Adrenal gland (tissue), 12 donors: ENCODE results near the gene CORO2A. TPM values are rescaled to one million over a fixed set of nuclear protein-coding genes. Genes with fewer than 3 reads are reported as not detected.
"Not testable (repeated sequence)": the region's sequence is repeated elsewhere in the genome, so short reads cannot be mapped to it uniquely, and the experiment has no call there.

ENCODE experiments used
- DNase-seq, 7 donors: peaks; one replicate each; pipeline ENCODE4 v3.0.0-alpha.2; 2019 to 2020
- H3K27ac ChIP-seq, 5 donors: fragments of 200-600 bp; sonication (generic) in 4 of 5; 1 replicate in 3 of 5; 2 replicates in 2 of 5; pipeline versions ENCODE4 v1.5.1 to v1.8.0; 2016 to 2020; ENCODE audit warnings: mild to moderate bottlenecking in 1 of 5
- H3K27me3 ChIP-seq: fragments of 200-600 bp; 2 replicates; pipeline ENCODE4 v1.8.0; 2021
- H3K36me3 ChIP-seq, 2 donors: fragments of 200-600 bp; replicated peaks in 1 of 2; 1 replicate in 1 of 2; 2 replicates in 1 of 2; pipeline versions ENCODE4 v1.5.1 to v1.8.0; 2018 to 2022
- H3K4me1 ChIP-seq, 2 donors: fragments of 200-600 bp; replicated peaks in 1 of 2; 1 replicate in 1 of 2; 2 replicates in 1 of 2; pipeline versions ENCODE4 v1.5.1 to v1.8.0; 2018 to 2021
- H3K4me3 ChIP-seq, 4 donors: fragments of 200-600 bp; sonication (generic) in 3 of 4; one replicate each; pipeline ENCODE4 v1.5.1; 2016 to 2018
- H3K9me3 ChIP-seq, 3 donors: fragments of 200-600 bp; sonication (generic) in 1 of 3; replicated peaks in 1 of 3; 1 replicate in 2 of 3; 2 replicates in 1 of 3; pipeline versions ENCODE4 v1.5.1 to v1.8.0; 2016 to 2021
- POLR2A ChIP-seq, 2 donors: fragments of 450-650 bp; IDR thresholded peaks; one replicate each; pipeline ENCODE4 v1.6.1; 2017; ENCODE audit warnings: antibody characterized with exemption in 2 of 2, mild to moderate bottlenecking in 2 of 2, moderate library complexity in 1 of 2
- WGBS, 4 donors: extraction: QIAGEN DNeasy Blood & Tissue Kit in 2 of 4; methylation state at CpG; one replicate each; pipeline versions ENCODE4 v1.1.5 to v1.1.7; 2013 to 2017; 5-methylcytosine and 5-hydroxymethylcytosine counted together
- intact Hi-C, 2 donors: fragments of 100-400 bp; cut with DNase I; formaldehyde crosslinking; loops; one replicate each; pipeline versions ENCODE4 v1.14.1 to v1.15.0; 2022 to 2023
- polyA plus RNA-seq, 3 donors: library from polyadenylated mRNA; stranded (reverse); fragments of 200-250 nt in 2 of 3; fragments of 350-450 nt in 1 of 3; fragmentation: Illumina TruSeq in 1 of 3; extraction: RNeasy Lipid Tissue Mini Kit (QIAGEN cat#74804) in 1 of 3; gene quantifications; one replicate each; pipeline ENCODE4 v1.2.3, GENCODE V29; 2013 to 2014
- total RNA-seq, 9 donors: library from RNA; depleted of rRNA in 4 of 9; stranded (reverse); fragments of >200 nt in 4 of 9; fragments of 120-200 nt in 1 of 9; fragmentation: NEBNext Ultra II Directional in 1 of 9; extraction: Animal tissue kit (Norgen Biotek cat#: 25700) in 1 of 9; gene quantifications; one replicate each; pipeline versions ENCODE4 v1.1.0 to v1.2.4, GENCODE V29; 2013 to 2023
- TF ChIP-seq, protein P1 (sequence below), 6 experiments: fragments of 450-650 bp in 4 of 6; fragments of 200-600 bp in 2 of 6; sonication (generic) in 1 of 6; IDR thresholded peaks; 1 replicate in 5 of 6; 2 replicates in 1 of 6; pipeline versions ENCODE4 v1.5.1 to v1.8.0; 2016 to 2021; ENCODE audit warnings: antibody characterized with exemption in 6 of 6, mild to moderate bottlenecking in 2 of 6, moderate library complexity in 1 of 6
- donor health status: healthy with polysubstance abuse.
- donor health status: Bipolar disorder and iron deficiency.
- donor health status: DM: yes; HTN: yes; CAD: no.
- donor health status: DM: no; HTN: no; CAD: no.
- donor health status: DM: no; HTN: no; CAD: no.
- donor health status: DM: yes; HTN: yes; CAD: no.

Gene CORO2A
- total and polyA plus RNA-seq, 12 donors = 0.06 to 3.9 (median 1.2) TPM

DNA sequence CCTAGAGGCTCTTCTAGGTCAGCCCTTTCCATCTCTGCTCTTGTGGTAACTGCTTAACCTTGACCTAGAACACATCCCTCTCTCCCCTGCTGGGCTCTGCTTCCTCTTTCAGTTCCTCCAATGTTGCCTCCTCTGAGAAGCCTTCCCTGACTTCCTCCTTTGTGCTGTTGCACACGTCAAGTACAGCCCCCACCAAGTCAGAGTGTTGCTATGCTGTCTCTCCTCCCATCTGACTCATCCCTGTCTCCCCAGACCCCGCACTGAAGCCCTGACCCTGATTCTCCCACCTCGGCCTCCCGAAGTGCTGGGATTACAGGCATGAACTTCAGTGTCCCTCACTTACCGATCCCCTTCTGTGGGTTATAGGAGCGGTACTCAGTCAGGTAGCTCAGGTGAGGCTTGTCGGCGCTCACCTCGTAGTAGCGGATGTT, 63.0 kb downstream of the CORO2A start:
- Histone ChIP-seq H3K4me1 (no peaks in the 10 kb centered on the region), H3K27ac (peak overlapping the region in 1 of 5 donors; percentile 12), H3K9me3 (no peaks in the 10 kb centered on the region), H3K27me3 (no peaks in the 10 kb centered on the region), H3K36me3 (no peaks in the 10 kb centered on the region), H3K4me3 (no peak overlapping the region)
- intact Hi-C loops = no loop called here
- TF ChIP-seq, protein P1, sequence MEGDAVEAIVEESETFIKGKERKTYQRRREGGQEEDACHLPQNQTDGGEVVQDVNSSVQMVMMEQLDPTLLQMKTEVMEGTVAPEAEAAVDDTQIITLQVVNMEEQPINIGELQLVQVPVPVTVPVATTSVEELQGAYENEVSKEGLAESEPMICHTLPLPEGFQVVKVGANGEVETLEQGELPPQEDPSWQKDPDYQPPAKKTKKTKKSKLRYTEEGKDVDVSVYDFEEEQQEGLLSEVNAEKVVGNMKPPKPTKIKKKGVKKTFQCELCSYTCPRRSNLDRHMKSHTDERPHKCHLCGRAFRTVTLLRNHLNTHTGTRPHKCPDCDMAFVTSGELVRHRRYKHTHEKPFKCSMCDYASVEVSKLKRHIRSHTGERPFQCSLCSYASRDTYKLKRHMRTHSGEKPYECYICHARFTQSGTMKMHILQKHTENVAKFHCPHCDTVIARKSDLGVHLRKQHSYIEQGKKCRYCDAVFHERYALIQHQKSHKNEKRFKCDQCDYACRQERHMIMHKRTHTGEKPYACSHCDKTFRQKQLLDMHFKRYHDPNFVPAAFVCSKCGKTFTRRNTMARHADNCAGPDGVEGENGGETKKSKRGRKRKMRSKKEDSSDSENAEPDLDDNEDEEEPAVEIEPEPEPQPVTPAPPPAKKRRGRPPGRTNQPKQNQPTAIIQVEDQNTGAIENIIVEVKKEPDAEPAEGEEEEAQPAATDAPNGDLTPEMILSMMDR (IDR thresholded peaks at IDR 0.05) = no peak
- no peak for TF ChIP-seq POLR2A (IDR thresholded peaks at IDR 0.05)
- DNase-seq = peak in 3 of 7 donors; percentile 31 to 48 (median 47)
- WGBS, 4 donors = 83 to 86% (median 84%) methylated on average over 10 of the region's 10 CpGs

DNA sequence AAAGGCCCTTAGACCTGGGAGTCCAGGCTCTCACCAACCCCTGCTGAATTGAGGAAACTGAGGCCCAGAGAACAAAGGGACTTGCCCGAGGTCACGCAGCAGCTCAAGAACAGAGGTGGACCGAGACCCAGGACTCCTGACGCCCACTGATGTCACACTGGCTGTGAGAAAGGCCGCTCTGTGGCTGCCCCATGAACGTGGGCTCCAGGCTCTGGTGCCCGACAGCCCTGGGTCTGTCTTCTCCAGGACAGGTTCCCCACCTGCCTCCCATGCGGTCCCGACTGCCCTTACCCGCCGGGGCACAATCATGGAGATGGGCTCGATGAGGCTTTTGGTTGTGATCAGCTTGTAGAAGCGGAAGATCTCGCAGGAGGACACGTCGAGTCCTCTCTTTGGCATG, 64.1 kb downstream of the CORO2A start:
- intact Hi-C loops = no loop called here
- TF ChIP-seq, protein P1 (IDR thresholded peaks at IDR 0.05) = no peak
- TF ChIP-seq POLR2A (IDR thresholded peaks at IDR 0.05) = no peak
- 93 to 99% (median 96%) methylated on average over 13 to 16 of the region's 16 CpGs for WGBS, 4 donors
- Histone ChIP-seq H3K4me1 (no peaks in the 10 kb centered on the region), H3K36me3 (no peaks in the 10 kb centered on the region), H3K9me3 (no peaks in the 10 kb centered on the region), H3K4me3 (no peak overlapping the region), H3K27me3 (no peaks in the 10 kb centered on the region), H3K27ac (no peak overlapping the region)
- no peak for DNase-seq

DNA sequence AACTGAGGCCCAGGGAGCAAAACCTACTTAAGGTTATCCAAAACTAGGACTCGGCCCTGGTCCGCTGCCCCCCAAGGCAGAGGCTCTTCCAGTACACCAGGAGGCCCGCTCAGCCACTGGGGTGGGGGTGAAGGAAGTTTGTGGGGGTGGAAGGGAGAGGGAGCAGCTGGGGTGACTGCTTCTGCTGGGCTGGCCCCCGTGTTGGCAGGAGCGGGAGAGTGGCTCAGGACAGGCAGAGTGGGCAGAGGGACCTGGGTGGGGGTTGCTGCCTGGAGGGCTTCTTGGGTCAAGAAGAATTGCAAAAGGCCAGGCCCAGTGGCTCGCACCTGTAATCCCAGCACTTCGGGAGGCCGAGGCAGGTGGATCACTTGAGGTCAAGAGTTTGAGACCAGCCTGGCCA, 65.2 kb downstream of the CORO2A start:
- Histone ChIP-seq H3K27me3 (no peaks in the 10 kb centered on the region), H3K27ac (no peak overlapping the region), H3K9me3 (no peaks in the 10 kb centered on the region), H3K4me1 (no peaks in the 10 kb centered on the region), H3K36me3 (no peaks in the 10 kb centered on the region), H3K4me3 (no peak overlapping the region)
- intact Hi-C loops = no loop called here
- TF ChIP-seq POLR2A (IDR thresholded peaks at IDR 0.05) = no peak
- TF ChIP-seq, protein P1 (IDR thresholded peaks at IDR 0.05) = no peak
- no peak for DNase-seq
- 88 to 97% (median 95%) methylated on average over 8 of the region's 8 CpGs for WGBS, 4 donors

DNA sequence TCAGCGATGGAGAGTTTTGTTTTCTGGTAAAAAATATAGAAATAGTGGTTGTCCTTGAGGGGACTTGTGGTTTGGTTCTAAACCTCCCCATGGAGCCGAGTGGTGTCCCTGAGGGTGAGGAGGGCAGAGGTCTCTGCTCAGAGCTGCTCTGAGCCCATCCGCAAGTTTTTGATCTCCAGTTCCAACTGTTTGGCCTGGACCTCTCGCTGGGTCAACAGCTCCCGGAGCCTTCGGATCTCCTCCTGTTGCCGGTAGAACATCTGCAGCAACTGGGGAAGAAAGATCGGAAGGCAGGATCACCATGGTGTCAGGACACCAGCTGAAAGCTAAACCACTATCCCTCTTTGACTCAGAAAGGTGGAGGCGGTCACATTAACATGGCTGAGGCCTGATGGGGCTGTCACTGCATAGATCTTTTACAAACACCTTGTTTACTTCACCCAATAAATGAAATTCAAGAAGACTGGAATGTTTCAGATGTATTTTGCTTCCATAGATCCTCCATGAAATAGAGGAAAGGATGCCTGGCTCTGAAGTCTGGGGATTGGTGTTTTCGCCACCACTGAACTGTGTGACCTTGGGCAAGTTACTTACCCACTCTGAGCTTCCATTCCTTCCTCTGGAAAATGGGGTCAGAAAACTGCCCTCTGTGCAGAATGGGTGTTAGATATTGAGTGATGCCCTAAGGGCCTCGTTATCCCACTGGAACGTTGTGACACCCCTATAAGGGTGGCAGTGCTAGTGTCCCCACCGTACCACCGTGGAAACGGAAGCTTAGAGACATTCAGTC, 67.6 kb downstream of the CORO2A start:
- H3K27ac ChIP-seq = no peak overlapping the region
- TF ChIP-seq POLR2A (IDR thresholded peaks at IDR 0.05) = no peak
- TF ChIP-seq, protein P1 (IDR thresholded peaks at IDR 0.05) = no peak
- no peak for DNase-seq
- WGBS, 4 donors = 91 to 94% (median 92%) methylated on average over 15 of the region's 15 CpGs
- no peaks in the 10 kb centered on the region for H3K36me3 ChIP-seq
- intact Hi-C loops = no loop called here
- H3K4me3 ChIP-seq = no peak overlapping the region
- no peaks in the 10 kb centered on the region for H3K27me3 ChIP-seq
- H3K9me3 ChIP-seq = no peaks in the 10 kb centered on the region
- H3K4me1 ChIP-seq = peaks cover 0 to 6% of the 10 kb centered on the region in 2 donors

DNA sequence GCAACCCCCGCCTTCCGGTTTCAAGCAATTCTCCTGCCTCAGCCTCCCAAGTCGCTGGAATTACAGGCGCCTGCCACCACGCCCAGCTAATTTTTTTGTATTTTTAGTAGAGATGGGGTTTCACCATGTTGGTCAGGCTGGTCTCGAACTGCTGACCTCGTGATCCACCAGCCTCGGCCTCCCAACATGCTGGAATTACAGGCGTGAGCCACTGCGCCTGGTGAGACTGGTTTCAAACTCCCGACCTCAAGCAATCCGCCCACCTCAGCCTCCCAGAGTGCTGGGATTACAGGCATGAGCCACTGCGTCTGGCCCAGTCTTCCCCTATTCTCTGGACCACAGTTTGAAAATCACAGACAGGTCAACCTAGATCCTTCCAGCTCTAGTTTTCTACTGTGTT, 68.3 kb downstream of the CORO2A start:
- H3K36me3 ChIP-seq, H3K4me1 ChIP-seq, H3K9me3 ChIP-seq, DNase-seq, H3K27me3 ChIP-seq, intact Hi-C loops, H3K27ac ChIP-seq, H3K4me3 ChIP-seq: not testable (repeated sequence)
- WGBS, 4 donors = 90 to 94% (median 91%) methylated on average over 13 of the region's 13 CpGs
